GM23248 (cell line): ENCODE measurements around the gene GPR137B. TPM values are rescaled to one million over a fixed set of nuclear protein-coding genes. Genes with fewer than 3 reads are reported as not detected.

ENCODE experiments used
- DNase-seq: peaks from one replicate; pipeline ENCODE4 v3.0.0-alpha.2; 2015
- H2AFZ ChIP-seq: fragments of 200-600 bp; sonication (generic); 2 replicates; pipeline ENCODE4 v1.6.1; 2016; ENCODE audit warnings: antibody characterized with exemption
- H3F3A ChIP-seq: fragments of 200-600 bp; sonication (generic); 2 replicates; pipeline ENCODE4 v1.6.1; 2016; ENCODE audit warnings: mild to moderate bottlenecking, antibody characterized with exemption, mixed run types; ENCODE audit not compliant: insufficient read depth
- H3K27ac ChIP-seq: fragments of 200-600 bp; sonication (generic); 2 replicates; pipeline ENCODE4 v1.5.1; 2016; ENCODE audit warnings: mild to moderate bottlenecking
- H3K27me3 ChIP-seq: fragments of 200-600 bp; sonication (generic); replicated peaks from 2 replicates; pipeline ENCODE4 v1.6.1; 2016; ENCODE audit warnings: mild to moderate bottlenecking; ENCODE audit not compliant: insufficient read depth
- H3K36me3 ChIP-seq: fragments of 200-600 bp; sonication (generic); 2 replicates; pipeline ENCODE4 v1.6.1; 2016; ENCODE audit warnings: low read depth, mild to moderate bottlenecking
- H3K4me1 ChIP-seq: fragments of 200-600 bp; sonication (generic); 2 replicates; pipeline ENCODE4 v1.6.1; 2016; ENCODE audit warnings: mild to moderate bottlenecking; ENCODE audit not compliant: insufficient read depth
- H3K4me2 ChIP-seq: fragments of 200-600 bp; sonication (generic); one replicate; pipeline ENCODE4 v1.6.1; 2016; ENCODE audit warnings: mild to moderate bottlenecking; ENCODE audit not compliant: unreplicated experiment
- H3K4me3 ChIP-seq: fragments of 200-600 bp; sonication (generic); 2 replicates; pipeline ENCODE4 v1.5.1; 2016; ENCODE audit warnings: mild to moderate bottlenecking
- H3K79me2 ChIP-seq: fragments of 200-600 bp; sonication (generic); 2 replicates; pipeline ENCODE4 v1.6.1; 2016; ENCODE audit warnings: mild to moderate bottlenecking; ENCODE audit not compliant: insufficient read depth
- H3K9ac ChIP-seq: fragments of 200-600 bp; sonication (generic); 2 replicates; pipeline ENCODE4 v1.6.1; 2016; ENCODE audit warnings: mild to moderate bottlenecking
- H3K9me2 ChIP-seq: fragments of 200-600 bp; sonication (generic); 2 replicates; pipeline ENCODE4 v1.6.1; 2016; ENCODE audit warnings: mixed run types, mild to moderate bottlenecking, moderate library complexity; ENCODE audit not compliant: insufficient read depth
- H3K9me3 ChIP-seq: fragments of 200-600 bp; sonication (generic); one replicate; pipeline ENCODE4 v1.6.1; 2017; ENCODE audit warnings: low read depth
- H4K20me1 ChIP-seq: fragments of 200-600 bp; sonication (generic); 2 replicates; pipeline ENCODE4 v1.6.0; 2016; ENCODE audit not compliant: insufficient read depth
- EZH2 ChIP-seq: fragments of 200-600 bp; sonication (generic); IDR thresholded peaks from 2 replicates; pipeline ENCODE4 v1.6.1; 2018; ENCODE audit warnings: antibody characterized with exemption, mild to moderate bottlenecking; ENCODE audit not compliant: insufficient read depth, poor library complexity, severe bottlenecking
- EZH2phosphoT487 ChIP-seq: fragments of 200-600 bp; sonication (generic); IDR thresholded peaks from 2 replicates; pipeline ENCODE4 v1.6.1; 2018; ENCODE audit warnings: antibody characterized with exemption, moderate library complexity, mild to moderate bottlenecking, low read depth; ENCODE audit not compliant: insufficient read depth
- WGBS, 2 experiments: methylation state at CpG; one replicate each; pipeline ENCODE4 v1.1.6; 2015 to 2017; ENCODE audit warnings: low lambda C conversion rate in 2 of 2, low coverage in 1 of 2; ENCODE audit errors: missing lambda C conversion rate in 2 of 2; 5-methylcytosine and 5-hydroxymethylcytosine counted together
- in situ Hi-C: fragments of 300-500 bp; cut with MboI; formaldehyde crosslinking; loops from 2 replicates; pipeline ENCODE4 v1.15.0; 2020
- polyA plus RNA-seq: library from polyadenylated mRNA; unstranded; fragments of >200 nt; fragmentation: Nextera tagmentation; extraction: Ambion mirVana; gene quantifications from 2 replicates; pipeline ENCODE4 v1.2.1, GENCODE V29; 2016
- total RNA-seq: library from RNA; depleted of rRNA; stranded (reverse); fragments of >200 nt; shearing (Covaris generic); gene quantifications from 2 replicates; pipeline ENCODE4 v1.2.3, GENCODE V29; 2014

The GPR137B gene
- total and polyA plus RNA-seq, 2 experiments from 2014 or later: 26.0 to 30.6 TPM

DNA sequence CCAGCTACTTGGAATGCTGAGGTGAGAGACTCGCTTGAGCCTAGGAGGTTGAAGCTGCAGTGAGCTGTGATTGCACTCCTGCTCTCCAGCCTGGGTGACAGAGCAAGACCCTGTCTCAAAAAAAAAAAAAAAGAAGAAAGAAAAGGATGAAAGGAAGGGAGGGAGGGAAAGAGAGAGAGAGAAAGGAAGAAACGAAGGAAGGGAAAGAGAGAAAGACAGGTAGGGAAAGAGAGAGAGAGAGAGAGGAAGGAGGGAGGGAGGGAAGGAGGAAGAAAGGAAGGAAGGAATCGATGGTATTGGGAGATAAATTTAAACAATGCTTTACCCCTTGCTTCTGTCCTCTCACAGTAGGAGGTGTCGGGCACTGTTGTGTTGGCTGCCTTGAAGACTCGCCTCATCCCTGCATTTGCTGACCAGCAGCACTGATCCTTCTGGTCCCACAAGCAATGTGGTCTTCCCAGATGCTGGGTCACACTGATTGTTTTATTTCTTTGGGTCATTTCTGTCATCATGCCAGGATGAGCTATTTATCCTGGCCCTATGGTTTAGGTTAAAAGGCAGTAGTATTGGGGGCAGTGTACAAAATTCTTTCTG, 30.9 kb downstream of the GPR137B start:
- DNase-seq: no peak
- no peaks in the 10 kb centered on the region for H3K36me3 ChIP-seq
- H4K20me1 ChIP-seq: no peaks in the 10 kb centered on the region
- H3K9me2 ChIP-seq: no peaks in the 10 kb centered on the region
- no peaks in the 10 kb centered on the region for H3K79me2 ChIP-seq
- TF ChIP-seq EZH2phosphoT487 (no peak), EZH2 (no peak)
- H3K9me3 ChIP-seq: no peaks in the 10 kb centered on the region
- H3K27ac ChIP-seq: no peak overlapping the region
- no peak overlapping the region for H3K4me3 ChIP-seq
- H3K9ac ChIP-seq: no peak overlapping the region
- H3K4me1 ChIP-seq: no peaks in the 10 kb centered on the region
- no peaks in the 10 kb centered on the region for H3K27me3 ChIP-seq
- no peak overlapping the region for H3K4me2 ChIP-seq
- H2AFZ ChIP-seq: no peak overlapping the region
- no peaks in the 10 kb centered on the region for H3F3A ChIP-seq
- WGBS, 2 experiments: 95 to 97% methylated on average over 5 of the region's 5 CpGs
- in situ Hi-C loops: no loop called here

- Histone ChIP-seq H4K20me1 (no peaks in the 10 kb centered on the region), H3F3A (no peaks in the 10 kb centered on the region), H3K27me3 (no peaks in the 10 kb centered on the region), H2AFZ (no peak overlapping the region), H3K4me1 (peaks cover 3% of the 10 kb centered on the region), H3K9me2 (no peaks in the 10 kb centered on the region), H3K36me3 (no peaks in the 10 kb centered on the region), H3K4me3 (no peak overlapping the region), H3K27ac (no peak overlapping the region), H3K79me2 (no peaks in the 10 kb centered on the region), H3K9ac (no peak overlapping the region), H3K4me2 (no peak overlapping the region), H3K9me3 (no peaks in the 10 kb centered on the region)
- 85% methylated on average over 12 of the region's 12 CpGs for WGBS, 2 experiments
- DNase-seq: no peak
- in situ Hi-C loops: no loop called here
- TF ChIP-seq EZH2: no peak
- no peak for TF ChIP-seq EZH2phosphoT487
These were observed 33.5 kb downstream of the GPR137B start for GRCh38 chr1:236175642-236176336.

- no peaks in the 10 kb centered on the region for H3K79me2 ChIP-seq
- H3K9me3 ChIP-seq: no peaks in the 10 kb centered on the region
- no peak overlapping the region for H3K4me2 ChIP-seq
- no peaks in the 10 kb centered on the region for H3K27me3 ChIP-seq
- no peak overlapping the region for H2AFZ ChIP-seq
- no peaks in the 10 kb centered on the region; the same call in 1 of the 2 replicates for H3K36me3 ChIP-seq
- H3K4me3 ChIP-seq: no peak overlapping the region
- WGBS, 2 experiments: 77 to 80% methylated on average over 18 of the region's 18 CpGs
- peaks cover 10% of the 10 kb centered on the region for H3K4me1 ChIP-seq
- no peak overlapping the region for H3K27ac ChIP-seq
- H3K9me2 ChIP-seq: no peaks in the 10 kb centered on the region
- peak; percentile 3 for DNase-seq
- no peaks in the 10 kb centered on the region for H4K20me1 ChIP-seq
- TF ChIP-seq EZH2phosphoT487: no peak
- no peak for TF ChIP-seq EZH2
- H3F3A ChIP-seq: no peaks in the 10 kb centered on the region
- in situ Hi-C loops: no loop called here
- H3K9ac ChIP-seq: no peak overlapping the region
These were observed 34.3 kb downstream of the GPR137B start for GRCh38 chr1:236176337-236177336.

DNA sequence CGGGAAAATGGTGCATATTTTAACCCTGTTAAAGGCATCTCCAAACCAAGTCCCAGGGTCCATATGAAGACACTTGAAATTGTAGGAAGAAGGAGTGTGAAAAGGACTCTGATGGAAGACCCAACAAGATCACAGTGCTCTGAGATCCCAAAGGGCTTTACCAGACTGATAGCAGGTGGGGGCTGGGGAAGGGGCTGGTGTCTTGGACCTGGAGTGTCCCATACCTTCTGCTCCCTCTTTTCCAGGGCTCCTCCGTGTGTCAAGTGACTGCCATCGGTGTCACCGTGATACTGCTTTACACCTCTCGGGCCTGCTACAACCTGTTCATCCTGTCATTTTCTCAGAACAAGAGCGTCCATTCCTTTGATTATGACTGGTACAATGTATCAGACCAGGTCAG, 37.3 kb downstream of the GPR137B start:
- H3K27me3 ChIP-seq: no peaks in the 10 kb centered on the region
- WGBS, 2 experiments: 90 to 91% methylated on average over 5 to 6 of the region's 6 CpGs

More for the DNA sequence above, 37.3 kb downstream of the GPR137B start:
- no peak overlapping the region for H3K27ac ChIP-seq
- no peaks in the 10 kb centered on the region for H3F3A ChIP-seq
- no peaks in the 10 kb centered on the region; the same call in 1 of the 2 replicates for H3K36me3 ChIP-seq
- H2AFZ ChIP-seq: no peak overlapping the region
- no peak overlapping the region for H3K4me3 ChIP-seq
- no peak overlapping the region for H3K4me2 ChIP-seq
- no peaks in the 10 kb centered on the region for H4K20me1 ChIP-seq
- no peak for DNase-seq
- H3K4me1 ChIP-seq: peaks cover 10% of the 10 kb centered on the region
- H3K79me2 ChIP-seq: no peaks in the 10 kb centered on the region
- H3K9me2 ChIP-seq: no peaks in the 10 kb centered on the region
- in situ Hi-C loops: no loop called here
- TF ChIP-seq EZH2 (no peak), EZH2phosphoT487 (no peak)
- H3K9ac ChIP-seq: no peak overlapping the region
- H3K9me3 ChIP-seq: no peaks in the 10 kb centered on the region
